HCT116 (cell line): ENCODE measurements around the gene MUS81. TPM values are rescaled to one million over a fixed set of nuclear protein-coding genes. Genes with fewer than 3 reads are reported as not detected.

Source experiments
- ATAC-seq: fragments of 200-7000 bp; cut with Tn5 transposase; 2 replicates; pipeline ENCODE4 v1.9.1; 2020; ENCODE audit warnings: mild to moderate bottlenecking, moderate library complexity
- BruUV-seq: library from RNA; stranded (reverse); fragments of 400-500 nt; replicated peaks from 2 replicates; lab custom pipeline; 2021; lab: Mats Ljungman, UMichigan
- CTCF ChIA-PET: fragments of 300-600 bp; sonication (Branson Sonifier 250); formaldehyde crosslinking; loops from one replicate; lab custom pipeline; 2021; ENCODE audit warnings: antibody characterized with exemption; lab: Charles Lee
- POLR2A ChIA-PET: fragments of 300-600, 350-600 bp; sonication (Branson Sonifier 250); formaldehyde crosslinking; loops from one replicate; lab custom pipeline; 2021; ENCODE audit warnings: antibody characterized with exemption; lab: Charles Lee
- RAD21 ChIA-PET, 2 experiments: fragments of 300-600 bp; sonication (Branson Sonifier 250); formaldehyde crosslinking; loops; one replicate each; lab custom pipeline; 2023; ENCODE audit warnings: low total read pairs in 2 of 2; ENCODE audit not compliant: uncharacterized antibody in 2 of 2, unreplicated experiment in 2 of 2, low non-redundant PET in 1 of 2; lab: Charles Lee
- DNase-seq: peaks from one replicate; pipeline ENCODE4 v3.0.0-alpha.2; 2010; ENCODE audit warnings: low read depth, low spot score
- H2AFZ ChIP-seq: fragments of 200-600 bp; shearing (Covaris generic), sonication (generic); 2 replicates; pipeline ENCODE4 v1.6.1; 2017; ENCODE audit warnings: low read depth, mixed run types, mixed read lengths, antibody characterized with exemption, low read length; ENCODE audit not compliant: poor library complexity, severe bottlenecking
- H3K27ac ChIP-seq: 2 replicates; pipeline ENCODE4 v1.5.1; 2012; ENCODE audit warnings: low read depth, low read length
- H3K27me3 ChIP-seq: fragments of 200-600 bp; sonication (generic); 2 replicates; pipeline ENCODE4 v1.6.1; 2016; ENCODE audit warnings: mixed run types, low read length, mixed read lengths; ENCODE audit not compliant: insufficient read depth
- H3K36me3 ChIP-seq, 2 experiments: fragments of 200-500 bp in 1 of 2; fragments of 200-600 bp in 1 of 2; sonication (Bioruptor generic) in 1 of 2; sonication (generic) in 1 of 2; 2 replicates each; pipeline versions ENCODE4 v1.5.1 to v1.6.1; 2014 to 2016; ENCODE audit warnings: low read length in 2 of 2, inconsistent platforms in 1 of 2, mixed read lengths in 1 of 2, mixed run types in 1 of 2; ENCODE audit not compliant: insufficient read depth in 2 of 2, control insufficient read depth in 1 of 2
- H3K4me1 ChIP-seq, 2 experiments: fragments of 200-600 bp in 1 of 2; sonication (generic) in 1 of 2; 2 replicates each; pipeline versions ENCODE4 v1.5.1 to v1.6.1; 2012 to 2017; ENCODE audit warnings: low read length in 2 of 2, inconsistent platforms in 1 of 2, mild to moderate bottlenecking in 1 of 2, mixed read lengths in 1 of 2, mixed run types in 1 of 2, moderate library complexity in 1 of 2; ENCODE audit not compliant: insufficient read depth in 2 of 2, control insufficient read depth in 1 of 2
- H3K4me2 ChIP-seq: fragments of 200-600 bp; sonication (generic); 2 replicates; pipeline ENCODE4 v1.6.1; 2017; ENCODE audit warnings: mixed run types, low read length, mixed read lengths
- H3K4me3 ChIP-seq, 2 experiments: fragments of 200-600 bp in 1 of 2; sonication (generic) in 1 of 2; replicated peaks in 1 of 2; 2 replicates each; pipeline ENCODE4 v1.5.1; 2011 to 2016; ENCODE audit warnings: low read length in 2 of 2, control low read depth in 1 of 2, low read depth in 1 of 2, mild to moderate bottlenecking in 1 of 2, mixed read lengths in 1 of 2, mixed run types in 1 of 2
- H3K79me2 ChIP-seq: fragments of 200-600 bp; sonication (generic); 2 replicates; pipeline ENCODE4 v1.6.1; 2017; ENCODE audit warnings: mild to moderate bottlenecking, mixed run types, low read length, moderate library complexity, mixed read lengths; ENCODE audit not compliant: insufficient read depth
- H3K9ac ChIP-seq: fragments of 200-600 bp; sonication (generic); 2 replicates; pipeline ENCODE4 v1.6.1; 2016; ENCODE audit warnings: low read length, mixed read lengths
- H3K9me2 ChIP-seq: fragments of 200-600 bp; sonication (generic), shearing (Covaris generic); 2 replicates; pipeline ENCODE4 v1.6.1; 2017; ENCODE audit warnings: mixed run types, mild to moderate bottlenecking, moderate library complexity; ENCODE audit not compliant: insufficient read depth
- H3K9me3 ChIP-seq, 2 experiments: fragments of 200-500 bp in 1 of 2; fragments of 200-600 bp in 1 of 2; sonication (Bioruptor generic) in 1 of 2; sonication (generic) in 1 of 2; 2 replicates each; pipeline ENCODE4 v1.6.1; 2014 to 2017; ENCODE audit warnings: low read length in 2 of 2, mixed read lengths in 2 of 2, inconsistent platforms in 1 of 2, low read depth in 1 of 2, mild to moderate bottlenecking in 1 of 2, mixed run types in 1 of 2, moderate library complexity in 1 of 2; ENCODE audit not compliant: control insufficient read depth in 1 of 2, insufficient read depth in 1 of 2
- H4K20me1 ChIP-seq: fragments of 200-600 bp; sonication (generic), shearing (Covaris generic); 2 replicates; pipeline ENCODE4 v1.6.1; 2017; ENCODE audit warnings: mixed run types, mild to moderate bottlenecking, moderate library complexity; ENCODE audit not compliant: insufficient read depth
- ATF3 ChIP-seq: IDR thresholded peaks from 2 replicates; pipeline ENCODE4 v1.6.1; 2012
- CBX3 ChIP-seq: IDR thresholded peaks from 2 replicates; pipeline ENCODE4 v1.6.1; 2012; ENCODE audit warnings: low read depth
- EZH2 ChIP-seq: fragments of 200-600 bp; sonication (generic); IDR thresholded peaks from 2 replicates; pipeline ENCODE4 v1.6.1; 2017; ENCODE audit warnings: antibody characterized with exemption, mixed run types
- EZH2phosphoT487 ChIP-seq: fragments of 200-600 bp; IDR thresholded peaks from 2 replicates; pipeline ENCODE4 v1.6.1; 2018; ENCODE audit warnings: antibody characterized with exemption, borderline replicate concordance
- FOSL1 ChIP-seq: IDR thresholded peaks from 2 replicates; pipeline ENCODE4 v1.6.1; 2012; ENCODE audit warnings: low read depth
- MAX ChIP-seq: IDR thresholded peaks from 2 replicates; pipeline ENCODE4 v1.6.1; 2012
- RAD21 ChIP-seq: IDR thresholded peaks from 2 replicates; pipeline ENCODE4 v1.6.1; 2012; ENCODE audit warnings: low read depth, mild to moderate bottlenecking
- intact Hi-C: fragments of 100-400 bp; cut with micrococcal nuclease; formaldehyde crosslinking; loops from 2 replicates; pipeline ENCODE4 v1.10.0; 2022
- total RNA-seq: library from RNA; stranded (reverse); gene quantifications from one replicate; pipeline ENCODE4 v1.2.1, GENCODE V29; 2021; ENCODE audit not compliant: unreplicated experiment
- TF ChIP-seq, protein P1 (sequence below), 3 experiments: fragments of 200-600 bp in 1 of 3; sonication (generic) in 1 of 3; IDR thresholded peaks in 2 of 3; conservative IDR thresholded peaks in 1 of 3; 2 replicates each; pipeline ENCODE4 v1.5.1; 2012 to 2017; ENCODE audit warnings: low read depth in 2 of 3, low read length in 2 of 3, antibody characterized with exemption in 1 of 3, borderline replicate concordance in 1 of 3, control low read depth in 1 of 3, mild to moderate bottlenecking in 1 of 3, mixed read lengths in 1 of 3, mixed run types in 1 of 3, moderate library complexity in 1 of 3; ENCODE audit not compliant: insufficient read depth in 1 of 3
- TF ChIP-seq, protein P2 (sequence below): IDR thresholded peaks from 2 replicates; pipeline ENCODE4 v1.6.1; 2012; ENCODE audit warnings: low read depth

MUS81 gene
- total RNA-seq, 1 experiment from 2014 or later: 47.2 TPM

DNA sequence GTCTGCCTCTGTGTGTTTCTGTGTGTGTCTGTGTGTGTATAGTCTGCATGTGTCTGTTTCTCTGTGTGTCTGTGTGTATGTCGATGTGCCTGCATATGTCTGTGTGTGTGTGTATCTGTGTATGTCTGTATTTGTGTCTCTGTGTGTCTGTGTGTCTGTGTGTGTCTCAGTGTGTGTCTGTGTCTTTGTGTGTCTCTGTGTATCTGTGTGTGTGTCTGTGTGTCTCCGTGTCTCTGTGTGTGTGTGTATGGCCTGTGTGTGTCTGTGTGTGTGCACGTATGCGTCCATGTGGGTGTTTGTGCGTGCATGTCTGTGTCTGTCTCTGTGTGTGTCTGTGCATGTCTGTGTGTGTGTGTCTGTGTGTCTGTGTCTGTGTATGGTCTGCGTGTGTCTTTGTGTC, 26.0 kb upstream of the MUS81 start:
- Histone ChIP-seq H3K27me3 (peaks cover 17% of the 10 kb centered on the region), H3K36me3 (no peaks in the 10 kb centered on the region), H3K79me2 (no peaks in the 10 kb centered on the region), H3K9ac (no peak overlapping the region), H3K9me2 (no peaks in the 10 kb centered on the region), H3K27ac (no peak overlapping the region), H3K9me3 (no peaks in the 10 kb centered on the region), H3K4me1 (no peaks in the 10 kb centered on the region), H3K4me3 (no peak overlapping the region), H2AFZ (no peak overlapping the region), H3K4me2 (no peak overlapping the region), H4K20me1 (no peaks in the 10 kb centered on the region)
- DNase-seq (no peak), ATAC-seq (no peak)
- BruUV-seq: no TSS peak
- ChIA-PET POLR2A (no interaction called here), RAD21 (no interaction called here), CTCF (no interaction called here)
- no peak for TF ChIP-seq FOSL1
- no peak for TF ChIP-seq EZH2
- no peak for TF ChIP-seq CBX3
- intact Hi-C loops: no loop called here

- CTCF ChIA-PET: interaction anchor here (0.9 kb wide), 1 partner anchor 9 kb away, joined by 3 read pairs; no protein-coding TSS in a partner anchor
These were observed 18.1 kb upstream of the MUS81 start for GRCh38 chr11:65842144-65842543.

More at GRCh38 chr11:65842144-65842543, 18.1 kb upstream of the MUS81 start:
- Histone ChIP-seq H3K9ac (no peak overlapping the region), H3K27ac (no peak overlapping the region), H3K9me2 (no peaks in the 10 kb centered on the region), H4K20me1 (no peaks in the 10 kb centered on the region), H3K27me3 (no peaks in the 10 kb centered on the region), H3K4me2 (no peak overlapping the region), H3K4me3 (no peak overlapping the region), H2AFZ (peak overlapping the region; percentile 14), H3K4me1 (no peaks in the 10 kb centered on the region), H3K9me3 (no peaks in the 10 kb centered on the region), H3K36me3 (no peaks in the 10 kb centered on the region), H3K79me2 (no peaks in the 10 kb centered on the region)
- no peak for DNase-seq
- ChIA-PET POLR2A (no interaction called here), RAD21 (no interaction called here)
- intact Hi-C loops: no loop called here
- no TSS peak for BruUV-seq
- no peak for ATAC-seq
- TF ChIP-seq, protein P1, sequence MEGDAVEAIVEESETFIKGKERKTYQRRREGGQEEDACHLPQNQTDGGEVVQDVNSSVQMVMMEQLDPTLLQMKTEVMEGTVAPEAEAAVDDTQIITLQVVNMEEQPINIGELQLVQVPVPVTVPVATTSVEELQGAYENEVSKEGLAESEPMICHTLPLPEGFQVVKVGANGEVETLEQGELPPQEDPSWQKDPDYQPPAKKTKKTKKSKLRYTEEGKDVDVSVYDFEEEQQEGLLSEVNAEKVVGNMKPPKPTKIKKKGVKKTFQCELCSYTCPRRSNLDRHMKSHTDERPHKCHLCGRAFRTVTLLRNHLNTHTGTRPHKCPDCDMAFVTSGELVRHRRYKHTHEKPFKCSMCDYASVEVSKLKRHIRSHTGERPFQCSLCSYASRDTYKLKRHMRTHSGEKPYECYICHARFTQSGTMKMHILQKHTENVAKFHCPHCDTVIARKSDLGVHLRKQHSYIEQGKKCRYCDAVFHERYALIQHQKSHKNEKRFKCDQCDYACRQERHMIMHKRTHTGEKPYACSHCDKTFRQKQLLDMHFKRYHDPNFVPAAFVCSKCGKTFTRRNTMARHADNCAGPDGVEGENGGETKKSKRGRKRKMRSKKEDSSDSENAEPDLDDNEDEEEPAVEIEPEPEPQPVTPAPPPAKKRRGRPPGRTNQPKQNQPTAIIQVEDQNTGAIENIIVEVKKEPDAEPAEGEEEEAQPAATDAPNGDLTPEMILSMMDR (IDR thresholded peaks at IDR 0.05 in 2 of 3, conservative IDR thresholded peaks at IDR 0.05 in 1 of 3; ENCODE audit: borderline replicate concordance in 1 of 3, insufficient read depth in 1 of 3, low read depth in 2 of 3, low read length in 2 of 3): no peak
- TF ChIP-seq, protein P2, sequence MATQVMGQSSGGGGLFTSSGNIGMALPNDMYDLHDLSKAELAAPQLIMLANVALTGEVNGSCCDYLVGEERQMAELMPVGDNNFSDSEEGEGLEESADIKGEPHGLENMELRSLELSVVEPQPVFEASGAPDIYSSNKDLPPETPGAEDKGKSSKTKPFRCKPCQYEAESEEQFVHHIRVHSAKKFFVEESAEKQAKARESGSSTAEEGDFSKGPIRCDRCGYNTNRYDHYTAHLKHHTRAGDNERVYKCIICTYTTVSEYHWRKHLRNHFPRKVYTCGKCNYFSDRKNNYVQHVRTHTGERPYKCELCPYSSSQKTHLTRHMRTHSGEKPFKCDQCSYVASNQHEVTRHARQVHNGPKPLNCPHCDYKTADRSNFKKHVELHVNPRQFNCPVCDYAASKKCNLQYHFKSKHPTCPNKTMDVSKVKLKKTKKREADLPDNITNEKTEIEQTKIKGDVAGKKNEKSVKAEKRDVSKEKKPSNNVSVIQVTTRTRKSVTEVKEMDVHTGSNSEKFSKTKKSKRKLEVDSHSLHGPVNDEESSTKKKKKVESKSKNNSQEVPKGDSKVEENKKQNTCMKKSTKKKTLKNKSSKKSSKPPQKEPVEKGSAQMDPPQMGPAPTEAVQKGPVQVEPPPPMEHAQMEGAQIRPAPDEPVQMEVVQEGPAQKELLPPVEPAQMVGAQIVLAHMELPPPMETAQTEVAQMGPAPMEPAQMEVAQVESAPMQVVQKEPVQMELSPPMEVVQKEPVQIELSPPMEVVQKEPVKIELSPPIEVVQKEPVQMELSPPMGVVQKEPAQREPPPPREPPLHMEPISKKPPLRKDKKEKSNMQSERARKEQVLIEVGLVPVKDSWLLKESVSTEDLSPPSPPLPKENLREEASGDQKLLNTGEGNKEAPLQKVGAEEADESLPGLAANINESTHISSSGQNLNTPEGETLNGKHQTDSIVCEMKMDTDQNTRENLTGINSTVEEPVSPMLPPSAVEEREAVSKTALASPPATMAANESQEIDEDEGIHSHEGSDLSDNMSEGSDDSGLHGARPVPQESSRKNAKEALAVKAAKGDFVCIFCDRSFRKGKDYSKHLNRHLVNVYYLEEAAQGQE: no peak
- no peak for TF ChIP-seq MAX
- no peak for TF ChIP-seq EZH2phosphoT487
- no peak for TF ChIP-seq FOSL1
- TF ChIP-seq RAD21: no peak
- no peak for TF ChIP-seq ATF3
